ENCODE results near the gene UBN1.

Gene UBN1

GRCh38 chr16:4826526-4826925 is 20.8 kb upstream of the UBN1 start:
- no peak for DNase-seq

DNA sequence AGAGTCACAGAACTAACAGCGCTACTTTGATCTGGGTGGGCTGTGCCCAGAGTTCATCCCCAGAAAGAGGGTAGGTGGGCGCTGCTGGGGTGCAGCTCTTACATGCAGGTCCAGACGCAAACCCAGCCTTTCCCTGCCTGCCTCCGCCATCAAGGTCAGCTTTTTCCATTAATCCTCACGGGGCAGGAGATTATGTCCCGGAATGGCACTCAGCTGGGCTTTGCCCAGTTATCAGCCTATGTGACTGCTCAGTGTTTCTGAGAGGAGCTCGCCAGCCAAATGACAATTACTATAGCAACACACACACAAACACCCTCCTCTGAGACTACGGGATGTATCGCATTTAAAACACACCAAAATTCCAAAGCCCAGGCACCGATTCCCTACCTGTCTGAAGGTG is 20.3 kb upstream of the UBN1 start:
- DNase-seq: no peak

GRCh38 chr16:4828567-4829321 is 18.5 kb upstream of the UBN1 start:
- no peak for DNase-seq

- no peak for DNase-seq
Measured at GRCh38 chr16:4830408-4830807, 16.9 kb upstream of the UBN1 start.

DNA sequence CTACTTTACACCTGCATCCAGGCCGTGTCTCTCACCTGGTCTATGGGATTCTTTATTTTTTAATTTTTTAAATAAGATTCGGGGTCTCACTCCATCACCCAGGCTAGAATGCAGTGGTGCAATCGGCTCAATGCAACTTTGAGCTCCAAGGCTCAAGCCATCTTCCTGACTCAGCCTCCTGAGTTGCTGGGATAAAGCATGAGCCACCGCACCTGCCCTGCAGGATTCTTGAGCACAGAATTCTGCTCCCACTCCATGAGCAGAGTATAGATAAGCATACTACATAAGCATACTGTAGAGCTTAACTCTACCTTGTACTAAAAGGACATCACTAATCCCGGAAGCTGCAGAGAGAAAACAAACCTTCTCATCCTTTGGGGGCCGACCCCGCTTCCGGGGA is 15.7 kb upstream of the UBN1 start:
- no peak for DNase-seq

- DNase-seq: no peak
Measured at GRCh38 chr16:4832698-4833343, 14.5 kb upstream of the UBN1 start.

GRCh38 chr16:4833584-4833983 is 13.7 kb upstream of the UBN1 start:
- DNase-seq: no peak

DNA sequence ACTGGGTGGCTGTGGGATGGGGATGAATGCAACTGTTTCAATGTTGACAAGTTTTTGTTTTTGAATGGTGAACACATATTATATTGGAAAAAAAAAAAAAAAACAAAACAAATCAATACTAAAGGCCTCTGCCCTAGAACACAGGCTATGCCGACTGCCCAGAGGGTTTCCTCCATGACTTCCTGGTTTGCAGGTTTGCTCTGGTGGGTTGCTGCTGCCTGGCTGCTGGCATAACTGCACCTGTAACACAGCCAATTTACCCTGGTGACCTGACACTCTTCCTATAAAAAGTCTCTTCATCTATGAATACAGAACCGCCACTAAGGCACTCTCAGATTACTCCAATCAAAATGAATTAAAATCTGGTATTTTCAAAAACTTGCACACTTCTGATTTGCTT is 10.6 kb upstream of the UBN1 start:
- no peak for DNase-seq

DNA sequence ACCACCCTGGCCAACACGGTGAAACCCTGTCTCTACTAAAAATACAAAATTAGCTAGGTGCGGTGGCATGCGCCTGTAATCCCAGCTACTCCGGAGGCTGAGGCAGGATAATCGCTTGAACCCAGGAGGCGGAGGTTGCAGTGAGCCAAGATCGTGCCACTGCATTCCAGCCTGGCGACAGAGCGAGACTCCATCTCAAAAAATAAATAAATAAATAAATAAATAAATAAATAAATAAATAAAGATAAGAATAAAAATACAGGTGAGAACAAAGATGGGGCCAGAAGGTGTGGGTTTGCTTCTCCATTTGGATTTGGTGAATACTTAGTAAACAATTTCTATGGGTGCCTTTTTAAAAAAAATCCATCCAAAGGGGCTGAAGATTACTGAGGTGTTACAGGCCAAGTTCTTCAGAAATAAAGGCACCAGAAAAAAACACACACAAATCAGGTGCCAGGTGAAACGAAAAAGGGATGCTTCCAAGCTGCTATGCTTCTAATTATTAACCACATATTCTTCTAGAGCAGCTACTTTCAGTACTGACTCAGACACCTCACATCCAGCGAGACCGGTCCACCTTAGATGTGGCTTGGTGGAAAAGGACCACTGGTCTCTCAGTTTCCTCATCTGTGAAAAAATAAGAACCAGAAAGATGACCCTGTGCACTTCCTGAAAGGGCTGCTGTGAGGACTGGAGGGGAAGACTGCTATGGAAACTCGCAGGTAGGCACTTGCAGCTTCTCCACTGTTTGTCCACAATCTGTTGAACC is 9.4 kb upstream of the UBN1 start:
- no peak for DNase-seq

DNA sequence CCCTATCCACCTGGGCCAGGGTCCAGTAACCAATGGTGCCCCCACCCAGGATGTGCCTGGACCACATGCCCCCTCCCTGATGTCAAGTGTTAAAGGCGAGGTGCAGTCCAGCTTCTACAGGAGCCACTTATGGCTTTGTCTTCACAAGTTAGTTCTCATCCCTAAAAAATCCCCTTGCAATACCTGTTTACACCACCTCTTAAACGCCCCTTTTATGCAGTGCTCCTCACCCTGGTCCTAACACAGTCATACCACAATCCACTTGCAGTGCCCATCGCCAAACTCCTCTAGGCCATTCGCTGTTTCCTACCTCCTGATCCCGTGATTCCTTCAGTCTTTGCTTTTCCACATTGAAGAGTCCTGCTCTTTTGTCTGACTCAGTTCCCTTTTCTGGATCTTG is 7.3 kb upstream of the UBN1 start:
- no peak for DNase-seq

- DNase-seq: no peak
Measured at GRCh38 chr16:4840984-4841383, 6.3 kb upstream of the UBN1 start.

- no peak for DNase-seq
Measured at GRCh38 chr16:4846503-4846900, 779 bp upstream of the UBN1 start.

GRCh38 chr16:4847774-4848587 is 700 bp downstream of the UBN1 start:
- no peak for DNase-seq

DNA sequence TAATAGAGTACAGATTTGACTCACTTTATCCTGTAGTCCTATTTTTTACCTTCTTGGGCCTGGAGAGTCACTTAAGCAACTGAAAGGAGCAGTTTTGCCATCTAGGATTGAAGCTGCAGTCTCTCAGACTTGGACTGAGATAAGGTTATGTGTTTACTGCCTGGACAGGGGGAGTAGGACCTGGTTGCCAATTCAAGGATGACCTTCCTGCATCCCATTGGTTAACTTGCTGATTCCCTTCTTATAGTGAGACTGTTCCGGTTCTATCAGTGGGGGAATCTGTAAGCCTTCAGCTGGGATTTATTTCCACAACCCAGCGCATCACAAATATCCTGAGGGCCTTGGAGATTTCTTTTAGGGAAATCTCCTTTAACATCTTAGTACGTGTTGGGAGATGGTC is 2.9 kb downstream of the UBN1 start:
- DNase-seq: no peak

DNA sequence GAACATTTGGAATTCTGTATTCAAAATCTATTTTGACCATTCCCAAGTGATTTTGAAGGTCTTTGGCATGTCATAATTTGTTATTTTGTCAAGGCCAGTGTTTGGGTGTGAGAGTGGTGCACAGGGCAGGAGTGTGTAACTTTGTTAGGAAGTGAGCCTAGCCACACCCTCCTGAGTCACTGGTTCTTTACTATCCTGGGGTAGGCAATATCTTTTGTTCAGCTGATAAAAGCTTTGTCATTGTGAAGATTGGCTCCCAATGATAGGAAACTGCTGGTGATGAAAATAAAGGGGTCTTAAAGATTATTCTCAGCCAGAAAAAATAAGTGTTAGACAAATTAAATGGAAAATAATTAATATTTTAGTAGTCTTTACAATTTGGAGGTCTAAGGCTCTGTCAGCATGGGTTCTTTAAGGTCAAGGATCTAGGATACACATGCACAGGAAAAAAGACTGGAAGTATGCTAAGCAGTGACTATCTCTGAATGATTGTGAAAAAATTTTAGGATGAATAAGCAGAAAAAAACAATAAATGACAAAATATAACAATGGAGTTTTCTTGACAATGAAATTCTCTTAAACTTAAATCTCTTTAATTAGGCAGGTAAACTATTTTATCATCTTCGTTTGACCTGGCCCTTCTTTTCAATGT is 5.1 kb downstream of the UBN1 start:
- DNase-seq: peak; percentile 34

DNA sequence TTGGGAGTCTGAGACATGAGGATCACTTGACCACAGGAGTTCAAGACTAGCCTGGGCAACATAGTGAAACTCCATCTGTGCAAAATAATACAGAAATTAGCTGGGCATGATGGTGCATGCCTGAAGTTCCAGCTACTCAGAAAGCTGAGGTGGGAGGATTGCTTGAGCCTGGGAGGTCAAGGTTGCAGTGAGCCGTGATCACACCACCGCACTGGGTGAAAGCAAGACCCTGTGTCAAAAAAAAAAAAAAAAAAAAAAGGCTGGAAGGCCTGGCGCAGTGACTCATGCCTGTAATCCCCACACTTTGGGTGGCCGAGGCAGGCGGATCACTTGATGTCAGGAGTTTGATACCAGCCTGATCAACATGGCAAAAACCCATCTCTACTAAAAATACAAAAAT is 8.1 kb downstream of the UBN1 start:
- DNase-seq: no peak

DNA sequence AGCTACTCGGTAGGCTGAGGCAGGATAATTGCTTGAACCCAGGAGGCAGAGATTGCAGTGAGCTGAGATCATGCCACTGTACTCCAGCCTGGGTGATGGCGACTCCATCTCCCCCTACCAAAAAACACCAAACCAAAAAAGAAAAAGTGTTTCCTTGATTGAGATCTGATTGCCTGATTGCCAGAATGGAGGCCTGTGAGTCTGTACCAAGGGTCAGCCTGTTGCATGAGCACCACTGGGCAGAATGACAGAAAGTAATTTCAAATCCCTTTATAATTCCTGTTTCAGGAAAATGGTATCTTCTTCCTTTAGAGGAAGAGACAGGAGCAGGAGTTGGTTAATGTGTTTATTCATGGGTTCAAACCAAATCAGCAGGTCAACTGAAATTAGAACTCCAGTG is 8.5 kb downstream of the UBN1 start:
- DNase-seq: no peak

GRCh38 chr16:4859190-4859899 is 12.1 kb downstream of the UBN1 start:
- no peak for DNase-seq

DNA sequence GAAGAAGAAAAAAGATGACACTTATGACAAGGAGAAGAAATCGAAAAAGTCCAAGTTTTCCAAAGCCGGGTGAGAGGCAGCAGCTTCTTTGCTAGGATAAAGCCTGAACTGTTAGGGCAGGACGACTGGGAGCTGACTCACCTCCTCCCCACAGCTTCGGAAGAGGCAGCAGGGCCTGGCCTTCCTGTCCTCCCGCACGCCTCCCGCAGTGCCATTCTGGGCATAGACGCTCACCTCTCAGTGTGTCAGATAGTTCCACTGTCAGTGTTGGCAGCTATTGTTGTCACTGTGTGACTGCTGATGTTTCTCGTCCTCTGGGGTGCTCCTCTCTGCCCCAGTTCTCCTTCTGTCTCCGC is 12.6 kb downstream of the UBN1 start:
- no peak for DNase-seq

DNA sequence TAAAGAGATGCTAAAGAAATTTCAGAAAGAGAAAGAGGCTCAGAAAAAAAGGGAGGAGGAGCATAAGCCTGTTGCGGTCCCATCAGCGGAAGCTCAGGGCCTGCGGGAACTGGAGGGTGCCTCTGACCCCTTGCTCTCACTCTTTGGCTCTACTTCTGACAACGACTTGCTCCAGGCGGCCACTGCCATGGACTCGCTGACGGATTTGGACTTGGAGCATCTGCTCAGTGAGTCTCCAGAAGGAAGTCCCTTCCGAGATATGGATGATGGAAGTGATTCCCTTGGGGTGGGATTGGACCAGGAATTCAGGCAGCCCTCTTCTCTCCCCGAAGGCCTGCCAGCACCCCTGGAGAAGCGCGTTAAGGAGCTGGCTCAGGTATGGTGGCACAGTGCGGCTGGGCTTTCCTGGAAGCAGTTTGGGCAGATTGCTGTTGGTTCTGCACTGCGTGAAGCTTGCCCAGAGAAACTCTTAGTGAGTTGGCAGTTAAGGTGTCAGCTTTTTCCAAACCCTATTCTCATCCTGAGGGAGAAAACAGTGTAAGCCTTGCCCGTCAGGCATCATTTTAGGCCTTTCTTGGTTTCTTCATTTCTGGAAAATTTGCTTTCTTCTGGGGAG is 13.6 kb downstream of the UBN1 start:
- DNase-seq: no peak

GRCh38 chr16:4862639-4863038 is 15.4 kb downstream of the UBN1 start:
- DNase-seq: no peak

GRCh38 chr16:4864728-4865127 is 17.4 kb downstream of the UBN1 start:
- no peak for DNase-seq

All from 8988T (cell line).